HuH-7.5 (cell line): ENCODE measurements around the gene RBM7.

Source experiments
- DNase-seq: peaks from one replicate; pipeline ENCODE4 v3.0.0; 2011; ENCODE audit warnings: low spot score

Gene RBM7

DNA sequence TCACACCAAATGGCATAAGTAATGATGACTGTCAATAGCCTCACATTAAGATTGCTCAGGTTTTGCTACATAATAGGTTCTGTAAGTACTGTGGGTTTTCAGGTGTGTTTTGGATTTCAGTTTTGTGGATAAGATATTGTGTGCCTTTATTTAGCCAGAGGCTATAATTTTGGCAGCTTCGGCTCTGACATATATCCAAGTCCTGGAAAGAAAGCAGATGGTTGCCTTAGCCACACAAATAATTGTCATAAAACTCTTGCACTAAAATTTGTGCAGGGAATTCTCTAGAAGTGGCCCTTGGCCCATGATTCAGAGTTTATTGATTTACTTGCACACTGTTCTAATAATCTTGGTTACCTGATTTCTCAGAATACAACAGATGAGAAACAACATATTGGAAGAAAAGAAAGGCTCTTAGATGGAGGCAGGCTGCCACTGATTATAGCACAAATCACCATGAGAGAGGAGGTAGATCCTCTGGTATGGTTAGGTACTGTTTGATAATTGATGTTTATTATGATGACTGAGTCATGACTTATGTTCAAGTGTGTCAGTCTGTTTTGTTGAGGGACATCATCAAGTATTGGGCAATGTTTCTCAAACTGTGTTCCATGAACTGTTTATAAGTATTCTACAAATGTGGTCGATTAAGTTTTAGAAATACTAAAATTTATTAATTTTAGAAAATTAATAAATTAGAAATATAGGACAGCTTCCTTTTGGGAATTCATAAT, 48.5 kb downstream of the RBM7 start:
- DNase-seq: no peak

DNA sequence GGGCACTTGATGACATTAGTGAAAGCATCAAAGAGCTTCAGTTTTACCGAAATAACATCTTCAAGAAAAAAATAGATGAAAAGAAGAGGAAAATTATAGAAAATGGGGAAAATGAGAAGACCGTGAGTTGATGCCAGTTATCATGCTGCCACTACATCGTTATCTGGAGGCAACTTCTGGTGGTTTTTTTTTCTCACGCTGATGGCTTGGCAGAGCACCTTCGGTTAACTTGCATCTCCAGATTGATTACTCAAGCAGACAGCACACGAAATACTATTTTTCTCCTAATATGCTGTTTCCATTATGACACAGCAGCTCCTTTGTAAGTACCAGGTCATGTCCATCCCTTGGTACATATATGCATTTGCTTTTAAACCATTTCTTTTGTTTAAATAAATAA, 49.4 kb downstream of the RBM7 start:
- no peak for DNase-seq

DNA sequence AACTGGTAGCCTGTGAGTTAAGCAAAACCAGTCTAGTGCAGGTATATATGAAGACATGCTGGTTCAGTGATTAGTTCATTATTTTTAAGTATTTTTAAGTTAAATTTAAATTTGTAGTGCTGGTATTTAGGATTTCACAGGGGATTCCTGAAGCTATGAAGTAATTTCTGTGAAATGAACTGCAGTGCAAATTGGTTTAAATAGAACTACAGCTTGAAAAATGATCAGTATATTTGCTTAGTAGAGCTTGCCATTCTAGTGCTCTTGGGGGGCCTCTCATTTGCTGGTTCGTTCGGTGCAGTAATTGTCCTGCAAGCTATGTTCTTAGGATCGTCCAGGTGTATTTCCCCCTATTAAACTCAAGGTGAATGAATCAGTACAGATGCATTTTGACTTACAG, 51.9 kb downstream of the RBM7 start:
- no peak for DNase-seq
